T-helper 22 cell (primary cell): ENCODE measurements around the gene PAF1.
A peak's percentile ranks its signal among the peaks of the same experiment; 100 is the strongest.

Experiments
- DNase-seq: peaks from one replicate; pipeline ENCODE4 v3.0.0-alpha.2; 2020; ENCODE audit warnings: low read depth

Gene PAF1

GRCh38 chr19:39416152-39417120 is 25.5 kb upstream of the PAF1 start:
- DNase-seq = no peak

- DNase-seq = no peak
Observed at GRCh38 chr19:39415111-39416046, 24.5 kb upstream of the PAF1 start.

GRCh38 chr19:39413911-39414608 is 23.2 kb upstream of the PAF1 start:
- no peak for DNase-seq

GRCh38 chr19:39413272-39413910 is 22.5 kb upstream of the PAF1 start:
- DNase-seq = no peak

GRCh38 chr19:39412867-39413271 is 22.0 kb upstream of the PAF1 start:
- no peak for DNase-seq

- DNase-seq = peak; percentile 94
Observed at GRCh38 chr19:39412100-39412866, 21.4 kb upstream of the PAF1 start, which contains the start of gene PLEKHG2. Gene PLEKHG2, plus strand, starts transcription at chr19:39412669. Its CDS starts 1,418 bp downstream, at chr19:39414087.

- DNase-seq = peak; percentile 81
Observed at GRCh38 chr19:39411832-39412099, 20.9 kb upstream of the PAF1 start.

- DNase-seq = no peak
Observed at GRCh38 chr19:39411081-39411831, 20.4 kb upstream of the PAF1 start.

- no peak for DNase-seq
Observed at GRCh38 chr19:39410831-39411080, 19.9 kb upstream of the PAF1 start.

GRCh38 chr19:39410017-39410830 is 19.3 kb upstream of the PAF1 start:
- peak; percentile 70 for DNase-seq

GRCh38 chr19:39409208-39410016 is 18.5 kb upstream of the PAF1 start:
- peak; percentile 89 for DNase-seq

- DNase-seq = no peak
Observed at GRCh38 chr19:39408392-39409207, 17.7 kb upstream of the PAF1 start.

- DNase-seq = peak; percentile 49
Observed at GRCh38 chr19:39407660-39408391, 16.9 kb upstream of the PAF1 start.

GRCh38 chr19:39407410-39407659 is 16.4 kb upstream of the PAF1 start:
- no peak for DNase-seq

GRCh38 chr19:39406656-39407409 is 15.9 kb upstream of the PAF1 start, which contains the start of gene ZFP36:
Gene ZFP36, plus strand, starts transcription at chr19:39406847. Its CDS starts 58 bp downstream, at chr19:39406905.
- peak; percentile 80 for DNase-seq

- DNase-seq = peak; percentile 85
Observed at GRCh38 chr19:39405958-39406655, 15.2 kb upstream of the PAF1 start.
